WI38 (cell line): Measurements from ENCODE around the gene C19orf67.
"Not testable (repeated sequence)": the region's sequence is repeated elsewhere in the genome, so short reads cannot be mapped to it uniquely, and the experiment has no call there.

Source experiments
- H3K4me3 ChIP-seq: 2 replicates; pipeline ENCODE4 v1.5.1; 2011; ENCODE audit warnings: low read depth, mild to moderate bottlenecking, control low read depth, low read length
- TF ChIP-seq, protein P1 (sequence below): IDR thresholded peaks from 2 replicates; pipeline ENCODE4 v1.5.1; 2012; ENCODE audit warnings: low read depth, mild to moderate bottlenecking, control low read depth, low read length

Gene C19orf67

DNA sequence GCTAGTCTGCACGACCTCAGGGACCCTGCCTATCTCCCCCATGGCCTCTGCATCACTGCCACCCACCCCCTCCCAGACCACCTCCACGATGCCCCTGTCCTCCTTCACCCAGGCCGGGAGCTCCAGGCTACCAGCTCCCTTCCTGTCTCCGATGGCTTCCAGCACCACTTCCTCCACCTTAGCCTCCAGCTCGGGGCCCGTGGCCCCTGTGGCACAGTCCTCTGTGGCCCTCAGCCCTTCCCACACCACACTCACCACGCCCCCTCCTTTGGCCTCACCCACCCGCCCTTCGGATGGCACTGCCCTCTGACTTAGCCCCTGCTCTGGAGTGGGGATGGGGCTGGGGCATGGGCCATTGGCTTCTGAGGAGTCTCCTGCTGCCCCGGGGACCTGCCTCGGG, 30.9 kb downstream of the C19orf67 start:
- TF ChIP-seq, protein P1, sequence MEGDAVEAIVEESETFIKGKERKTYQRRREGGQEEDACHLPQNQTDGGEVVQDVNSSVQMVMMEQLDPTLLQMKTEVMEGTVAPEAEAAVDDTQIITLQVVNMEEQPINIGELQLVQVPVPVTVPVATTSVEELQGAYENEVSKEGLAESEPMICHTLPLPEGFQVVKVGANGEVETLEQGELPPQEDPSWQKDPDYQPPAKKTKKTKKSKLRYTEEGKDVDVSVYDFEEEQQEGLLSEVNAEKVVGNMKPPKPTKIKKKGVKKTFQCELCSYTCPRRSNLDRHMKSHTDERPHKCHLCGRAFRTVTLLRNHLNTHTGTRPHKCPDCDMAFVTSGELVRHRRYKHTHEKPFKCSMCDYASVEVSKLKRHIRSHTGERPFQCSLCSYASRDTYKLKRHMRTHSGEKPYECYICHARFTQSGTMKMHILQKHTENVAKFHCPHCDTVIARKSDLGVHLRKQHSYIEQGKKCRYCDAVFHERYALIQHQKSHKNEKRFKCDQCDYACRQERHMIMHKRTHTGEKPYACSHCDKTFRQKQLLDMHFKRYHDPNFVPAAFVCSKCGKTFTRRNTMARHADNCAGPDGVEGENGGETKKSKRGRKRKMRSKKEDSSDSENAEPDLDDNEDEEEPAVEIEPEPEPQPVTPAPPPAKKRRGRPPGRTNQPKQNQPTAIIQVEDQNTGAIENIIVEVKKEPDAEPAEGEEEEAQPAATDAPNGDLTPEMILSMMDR: no peak
- H3K4me3 ChIP-seq: no peak overlapping the region

DNA sequence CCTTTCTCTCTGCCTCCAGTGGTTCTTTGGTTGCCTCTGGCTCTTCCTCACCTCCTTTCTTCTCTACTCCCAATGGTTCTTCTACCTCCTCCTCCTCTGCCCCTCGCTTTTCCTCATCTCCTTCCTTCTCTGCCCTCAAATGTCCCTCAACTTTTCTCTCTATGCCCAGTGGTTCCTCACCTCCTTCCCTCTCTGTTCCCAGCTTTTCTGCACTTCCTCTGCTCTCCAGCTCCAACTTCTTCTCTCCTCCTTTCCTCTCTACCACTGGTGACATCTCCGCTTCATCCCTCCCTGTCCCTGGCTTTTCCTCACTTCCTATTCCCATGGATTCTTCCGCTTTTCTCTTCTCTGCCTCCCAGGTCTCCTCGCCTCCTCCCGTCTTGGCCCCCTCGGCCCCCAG, 31.5 kb downstream of the C19orf67 start:
- TF ChIP-seq, protein P1: no peak
- no peak overlapping the region for H3K4me3 ChIP-seq

DNA sequence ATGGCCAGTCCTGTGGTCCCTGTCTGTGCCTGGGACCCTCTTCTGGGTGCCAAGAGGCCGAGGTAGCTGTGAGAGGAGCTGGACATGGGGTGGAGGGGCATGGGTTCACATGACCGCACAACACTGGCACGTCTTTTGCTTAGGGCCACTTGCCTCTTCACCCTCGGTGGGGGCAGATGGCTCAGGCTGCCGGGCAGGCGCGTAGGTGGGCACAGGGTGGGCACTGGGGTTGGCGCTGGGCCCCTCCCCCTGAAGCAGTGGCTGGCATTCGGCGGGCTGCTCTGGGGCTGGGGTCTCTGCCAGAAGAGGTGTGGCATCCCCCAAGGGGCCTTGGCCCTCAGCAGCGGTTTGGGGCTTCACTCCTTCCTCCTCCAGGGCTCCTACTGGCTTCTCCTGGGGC, 32.1 kb downstream of the C19orf67 start:
- TF ChIP-seq, protein P1: no peak

GRCh38 chr19:14053032-14053431, 32.6 kb downstream of the C19orf67 start:
- TF ChIP-seq, protein P1: no peak

More for the DNA sequence above, 32.1 kb downstream of the C19orf67 start:
- H3K4me3 ChIP-seq: no peak overlapping the region

GRCh38 chr19:14052470-14052869, 33.1 kb downstream of the C19orf67 start:
- TF ChIP-seq, protein P1: no peak

More at GRCh38 chr19:14053032-14053431, 32.6 kb downstream of the C19orf67 start:
- H3K4me3 ChIP-seq: no peak overlapping the region

DNA sequence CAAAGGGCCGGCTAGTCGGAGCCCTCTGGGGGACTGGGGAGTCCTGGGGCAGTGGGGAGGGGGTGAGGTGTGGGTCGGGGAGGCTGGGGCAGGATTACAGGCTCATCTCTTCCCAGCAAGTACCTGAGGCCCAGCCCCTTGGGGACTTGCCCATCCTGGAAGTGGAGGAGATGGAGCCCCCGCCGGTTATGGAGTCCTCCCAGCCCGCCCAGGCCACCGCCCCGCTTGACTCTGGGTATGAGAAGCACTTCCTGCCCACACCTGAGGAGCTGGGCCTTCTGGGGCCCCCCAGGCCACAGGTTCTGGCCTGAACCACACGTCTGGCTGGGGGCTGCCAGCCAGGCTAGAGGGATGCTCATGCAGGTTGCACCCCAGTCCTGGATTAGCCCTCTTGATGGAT, 33.6 kb downstream of the C19orf67 start:
- TF ChIP-seq, protein P1: no peak
- H3K4me3 ChIP-seq: no peak overlapping the region

More at GRCh38 chr19:14052470-14052869, 33.1 kb downstream of the C19orf67 start:
- no peak overlapping the region for H3K4me3 ChIP-seq

- not testable (repeated sequence) for H3K4me3 ChIP-seq
Measured at GRCh38 chr19:14050961-14051360, 34.6 kb downstream of the C19orf67 start.

DNA sequence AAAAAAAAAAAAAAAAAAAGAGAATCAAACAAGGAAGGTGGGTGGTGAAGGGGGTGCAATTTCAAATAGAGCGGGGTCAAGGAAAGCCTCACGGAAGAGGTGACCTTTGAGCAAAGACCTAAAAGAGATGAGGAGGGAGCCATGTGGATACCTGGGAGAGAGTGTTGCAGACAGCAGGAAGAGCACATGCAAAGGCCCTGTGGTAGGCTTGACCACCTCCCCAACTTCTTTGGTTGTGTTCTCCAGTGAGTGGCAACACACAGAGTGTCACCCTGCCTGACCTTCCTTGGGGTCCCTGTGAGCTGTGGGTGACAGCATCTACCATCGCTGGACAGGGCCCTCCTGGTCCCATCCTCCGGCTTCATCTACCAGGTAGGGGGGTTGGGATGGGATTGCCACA, 35.1 kb downstream of the C19orf67 start:
- H3K4me3 ChIP-seq: no peak overlapping the region
- TF ChIP-seq, protein P1: no peak
